Lung (tissue), 12 donors: ENCODE data around the gene ARMC2. TPM values are rescaled to one million over a fixed set of nuclear protein-coding genes. Genes with fewer than 3 reads are reported as not detected.

Source experiments
- ATAC-seq: fragments of 200-7000 bp; cut with Tn5 transposase; one replicate; pipeline ENCODE4 v1.9.1; 2020; ENCODE audit warnings: moderate number of reproducible peaks; ENCODE audit not compliant: insufficient read depth, low FRiP score
- DNase-seq, 3 donors: peaks; one replicate each; pipeline ENCODE4 v3.0.0-alpha.2; 2013 to 2017
- H3K27ac ChIP-seq, 2 donors: one replicate each; pipeline ENCODE4 v1.5.1; 2013; ENCODE audit warnings: mild to moderate bottlenecking in 2 of 2, moderate library complexity in 2 of 2, control low read depth in 1 of 2, inconsistent platforms in 1 of 2, low read depth in 1 of 2, low read length in 1 of 2
- H3K27me3 ChIP-seq, 3 donors: one replicate each; pipeline ENCODE4 v1.5.1; 2013; ENCODE audit warnings: low read length in 2 of 3; ENCODE audit not compliant: control insufficient read depth in 3 of 3, insufficient read depth in 3 of 3
- H3K36me3 ChIP-seq, 4 donors: one replicate each; pipeline ENCODE4 v1.5.1; 2013; ENCODE audit warnings: low read length in 4 of 4, mild to moderate bottlenecking in 1 of 4, moderate library complexity in 1 of 4; ENCODE audit not compliant: control insufficient read depth in 4 of 4, insufficient read depth in 4 of 4
- H3K4me1 ChIP-seq, 5 donors: one replicate each; pipeline ENCODE4 v1.5.1; 2013; ENCODE audit warnings: low read length in 5 of 5, mild to moderate bottlenecking in 2 of 5, moderate library complexity in 1 of 5; ENCODE audit not compliant: control insufficient read depth in 5 of 5, insufficient read depth in 5 of 5
- H3K4me3 ChIP-seq: one replicate; pipeline ENCODE4 v1.5.1; 2013; ENCODE audit warnings: mild to moderate bottlenecking, control low read depth, moderate library complexity
- H3K9ac ChIP-seq, 2 donors: one replicate each; pipeline ENCODE4 v1.5.1; 2013; ENCODE audit warnings: low read length in 2 of 2, control low read depth in 1 of 2; ENCODE audit not compliant: insufficient read depth in 1 of 2
- H3K9me3 ChIP-seq, 4 donors: one replicate each; pipeline ENCODE4 v1.5.1; 2013; ENCODE audit warnings: low read length in 3 of 4, mild to moderate bottlenecking in 1 of 4, moderate library complexity in 1 of 4; ENCODE audit not compliant: control insufficient read depth in 4 of 4, insufficient read depth in 3 of 4
- WGBS, 2 donors: extraction: QIAGEN DNeasy Blood & Tissue Kit; methylation state at CpG; one replicate each; pipeline ENCODE4 v1.1.7; 2013; 5-methylcytosine and 5-hydroxymethylcytosine counted together
- polyA plus RNA-seq, 2 donors: library from polyadenylated mRNA; stranded (reverse); fragments of 200-250 nt; gene quantifications; one replicate each; pipeline ENCODE4 v1.2.1, GENCODE V29; 2013
- total RNA-seq, 2 donors: library from RNA; depleted of rRNA in 1 of 2; stranded (reverse); fragments of >200 nt in 1 of 2; gene quantifications; one replicate each; pipeline ENCODE4 v1.2.1, GENCODE V29; 2014 to 2021
- TF ChIP-seq, protein P1 (sequence below): IDR thresholded peaks from 2 replicates; pipeline ENCODE4 v1.5.1; 2012; ENCODE audit warnings: mild to moderate bottlenecking; ENCODE audit errors: control extremely low read depth, extremely low read depth
- donor health status: control.
- donor health status: control.
- donor health status: Bipolar disorder and iron deficiency.
- donor health status: healthy.
- donor health status: DM: yes; HTN: yes; CAD: no.

ARMC2 gene
- total and polyA plus RNA-seq, 4 donors = 2.9 to 16.5 (median 7.4) TPM

DNA sequence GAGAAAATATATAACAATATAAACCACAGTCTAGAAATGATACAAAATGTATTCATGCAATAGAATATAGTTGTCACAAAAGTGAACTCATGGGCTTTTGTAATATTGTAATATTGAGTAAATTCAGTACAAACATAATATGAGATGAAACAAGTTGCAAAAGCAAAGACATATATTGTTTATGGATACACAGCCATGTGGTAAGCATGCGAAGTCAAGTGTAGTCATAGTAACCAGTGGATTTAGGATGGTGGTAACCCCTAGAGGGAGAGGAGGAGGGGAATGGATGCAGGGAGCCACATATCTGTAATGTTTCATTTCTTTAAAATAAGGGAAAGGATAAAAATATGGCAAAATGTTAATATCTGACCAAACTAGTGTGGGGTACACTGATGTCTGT is 47.3 kb downstream of the ARMC2 start:
- no peak for ATAC-seq
- H3K27ac ChIP-seq = no peak overlapping the region
- H3K4me3 ChIP-seq = no peak overlapping the region
- 8 to 70% methylated on average over 1 of the region's 1 CpG for WGBS, 2 donors
- H3K9ac ChIP-seq = no peak overlapping the region
- no peaks in the 10 kb centered on the region for H3K9me3 ChIP-seq
- no peak for DNase-seq
- no peaks in the 10 kb centered on the region for H3K36me3 ChIP-seq
- H3K27me3 ChIP-seq = no peaks in the 10 kb centered on the region
- H3K4me1 ChIP-seq = peaks cover 0 to 14% (median 0%) of the 10 kb centered on the region in 5 donors
- TF ChIP-seq, protein P1, sequence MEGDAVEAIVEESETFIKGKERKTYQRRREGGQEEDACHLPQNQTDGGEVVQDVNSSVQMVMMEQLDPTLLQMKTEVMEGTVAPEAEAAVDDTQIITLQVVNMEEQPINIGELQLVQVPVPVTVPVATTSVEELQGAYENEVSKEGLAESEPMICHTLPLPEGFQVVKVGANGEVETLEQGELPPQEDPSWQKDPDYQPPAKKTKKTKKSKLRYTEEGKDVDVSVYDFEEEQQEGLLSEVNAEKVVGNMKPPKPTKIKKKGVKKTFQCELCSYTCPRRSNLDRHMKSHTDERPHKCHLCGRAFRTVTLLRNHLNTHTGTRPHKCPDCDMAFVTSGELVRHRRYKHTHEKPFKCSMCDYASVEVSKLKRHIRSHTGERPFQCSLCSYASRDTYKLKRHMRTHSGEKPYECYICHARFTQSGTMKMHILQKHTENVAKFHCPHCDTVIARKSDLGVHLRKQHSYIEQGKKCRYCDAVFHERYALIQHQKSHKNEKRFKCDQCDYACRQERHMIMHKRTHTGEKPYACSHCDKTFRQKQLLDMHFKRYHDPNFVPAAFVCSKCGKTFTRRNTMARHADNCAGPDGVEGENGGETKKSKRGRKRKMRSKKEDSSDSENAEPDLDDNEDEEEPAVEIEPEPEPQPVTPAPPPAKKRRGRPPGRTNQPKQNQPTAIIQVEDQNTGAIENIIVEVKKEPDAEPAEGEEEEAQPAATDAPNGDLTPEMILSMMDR = no peak

GRCh38 chr6:108896111-108896661 is 48.0 kb downstream of the ARMC2 start:
- 38 to 54% methylated on average over 3 of the region's 3 CpGs for WGBS, 2 donors
- DNase-seq = peak in 2 of 3 donors; percentile 62 to 77
- peak overlapping the region in 1 of 2 donors; percentile 67 for H3K9ac ChIP-seq
- peak; percentile 51 for ATAC-seq
- no peaks in the 10 kb centered on the region for H3K9me3 ChIP-seq
- H3K4me1 ChIP-seq = peaks cover 0 to 14% (median 0%) of the 10 kb centered on the region in 5 donors
- TF ChIP-seq, protein P1 = no peak
- no peaks in the 10 kb centered on the region for H3K36me3 ChIP-seq
- peak overlapping the region; percentile 56 to 73 for H3K27ac ChIP-seq
- no peak overlapping the region for H3K4me3 ChIP-seq
- no peaks in the 10 kb centered on the region for H3K27me3 ChIP-seq

GRCh38 chr6:108897371-108897770 is 49.1 kb downstream of the ARMC2 start:
- H3K9ac ChIP-seq = no peak overlapping the region
- no peak overlapping the region for H3K4me3 ChIP-seq
- H3K27me3 ChIP-seq = no peaks in the 10 kb centered on the region
- no peaks in the 10 kb centered on the region for H3K9me3 ChIP-seq
- peaks cover 0 to 14% (median 0%) of the 10 kb centered on the region in 5 donors for H3K4me1 ChIP-seq
- H3K27ac ChIP-seq = no peak overlapping the region
- DNase-seq (no peak), ATAC-seq (no peak)
- no peaks in the 10 kb centered on the region for H3K36me3 ChIP-seq
- TF ChIP-seq, protein P1 = no peak
- 84 to 86% methylated on average over 1 of the region's 1 CpG for WGBS, 2 donors

DNA sequence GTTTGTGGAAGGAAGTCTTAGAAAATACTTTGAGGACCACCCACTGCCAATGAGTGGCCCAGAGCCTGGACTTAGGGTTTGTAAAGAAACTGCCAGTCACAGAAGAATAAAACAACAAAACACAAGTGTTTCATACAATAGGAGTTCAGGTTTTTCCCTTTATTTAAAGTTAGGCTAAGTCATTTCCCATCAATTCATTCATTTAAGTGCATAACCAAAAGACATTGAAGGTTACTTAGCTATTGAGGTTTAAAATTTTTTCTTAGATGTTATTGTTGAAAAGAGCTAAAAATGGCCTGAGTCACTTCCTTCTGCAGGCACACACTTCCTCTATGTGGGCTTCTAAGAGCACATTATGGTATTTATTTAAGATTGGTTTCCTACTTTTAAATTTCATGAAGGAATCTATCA is 54.2 kb downstream of the ARMC2 start:
- Histone ChIP-seq H3K27ac (no peak overlapping the region), H3K36me3 (no peaks in the 10 kb centered on the region), H3K4me1 (peaks cover 0 to 17% (median 1%) of the 10 kb centered on the region in 5 donors), H3K4me3 (no peak overlapping the region), H3K9me3 (no peaks in the 10 kb centered on the region), H3K9ac (no peak overlapping the region), H3K27me3 (no peaks in the 10 kb centered on the region)
- ATAC-seq (no peak), DNase-seq (no peak)
- TF ChIP-seq, protein P1 = no peak
